Measurements from ENCODE around the gene KIF18B.

KIF18B gene

DNA sequence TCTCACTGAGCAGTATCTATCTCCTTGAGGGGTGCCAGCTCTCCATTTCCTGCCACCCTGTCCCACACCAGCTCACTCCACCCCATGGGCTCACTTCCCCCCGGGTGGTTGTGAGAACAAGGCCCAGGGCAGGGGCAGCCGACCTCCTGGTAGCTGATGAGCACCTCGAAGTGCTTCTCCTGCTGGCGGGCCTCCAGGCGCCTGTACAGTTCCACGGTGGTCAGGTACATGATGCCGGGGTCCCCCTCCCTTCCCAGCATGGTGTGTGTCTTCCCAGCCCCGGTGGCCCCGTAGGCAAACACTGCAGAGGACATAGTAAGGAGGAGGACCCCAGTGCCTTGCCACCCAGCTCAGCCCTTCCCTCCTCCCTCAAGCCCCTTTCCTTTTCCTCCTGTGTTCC, 12.5 kb downstream of the KIF18B start:
- no peak for DNase-seq (ENCODE audit: low read depth)
- TF ChIP-seq, protein P1, sequence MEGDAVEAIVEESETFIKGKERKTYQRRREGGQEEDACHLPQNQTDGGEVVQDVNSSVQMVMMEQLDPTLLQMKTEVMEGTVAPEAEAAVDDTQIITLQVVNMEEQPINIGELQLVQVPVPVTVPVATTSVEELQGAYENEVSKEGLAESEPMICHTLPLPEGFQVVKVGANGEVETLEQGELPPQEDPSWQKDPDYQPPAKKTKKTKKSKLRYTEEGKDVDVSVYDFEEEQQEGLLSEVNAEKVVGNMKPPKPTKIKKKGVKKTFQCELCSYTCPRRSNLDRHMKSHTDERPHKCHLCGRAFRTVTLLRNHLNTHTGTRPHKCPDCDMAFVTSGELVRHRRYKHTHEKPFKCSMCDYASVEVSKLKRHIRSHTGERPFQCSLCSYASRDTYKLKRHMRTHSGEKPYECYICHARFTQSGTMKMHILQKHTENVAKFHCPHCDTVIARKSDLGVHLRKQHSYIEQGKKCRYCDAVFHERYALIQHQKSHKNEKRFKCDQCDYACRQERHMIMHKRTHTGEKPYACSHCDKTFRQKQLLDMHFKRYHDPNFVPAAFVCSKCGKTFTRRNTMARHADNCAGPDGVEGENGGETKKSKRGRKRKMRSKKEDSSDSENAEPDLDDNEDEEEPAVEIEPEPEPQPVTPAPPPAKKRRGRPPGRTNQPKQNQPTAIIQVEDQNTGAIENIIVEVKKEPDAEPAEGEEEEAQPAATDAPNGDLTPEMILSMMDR (conservative IDR thresholded peaks at IDR 0.05; ENCODE audit: control insufficient read depth, insufficient read depth, low read depth, low read length), result no peak
- H3K4me3 ChIP-seq (ENCODE audit: control insufficient read depth, low read depth, low read length), result no peak overlapping the region

DNA sequence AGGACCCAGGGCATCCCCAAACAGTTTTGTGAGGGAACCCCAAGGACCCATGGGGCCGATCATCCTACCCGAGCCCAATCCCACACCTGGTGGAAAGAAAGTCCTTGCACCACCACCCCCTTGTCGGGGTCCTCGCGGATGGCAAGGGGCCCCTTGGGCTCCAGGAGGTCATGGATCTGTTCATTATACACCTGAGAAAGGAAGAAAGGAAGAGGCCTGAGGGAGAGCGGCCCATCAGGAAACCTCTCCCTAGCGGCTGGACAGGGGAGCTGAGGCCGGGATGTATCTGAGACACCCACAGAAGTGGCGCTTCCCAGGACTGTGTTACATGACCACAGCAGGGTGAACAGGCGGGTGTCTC, 12.8 kb downstream of the KIF18B start:
- TF ChIP-seq, protein P1 (conservative IDR thresholded peaks at IDR 0.05; ENCODE audit: control insufficient read depth, insufficient read depth, low read depth, low read length), result no peak
- no peak overlapping the region for H3K4me3 ChIP-seq (ENCODE audit: control insufficient read depth, low read depth, low read length)
- no peak for DNase-seq (ENCODE audit: low read depth)

DNA sequence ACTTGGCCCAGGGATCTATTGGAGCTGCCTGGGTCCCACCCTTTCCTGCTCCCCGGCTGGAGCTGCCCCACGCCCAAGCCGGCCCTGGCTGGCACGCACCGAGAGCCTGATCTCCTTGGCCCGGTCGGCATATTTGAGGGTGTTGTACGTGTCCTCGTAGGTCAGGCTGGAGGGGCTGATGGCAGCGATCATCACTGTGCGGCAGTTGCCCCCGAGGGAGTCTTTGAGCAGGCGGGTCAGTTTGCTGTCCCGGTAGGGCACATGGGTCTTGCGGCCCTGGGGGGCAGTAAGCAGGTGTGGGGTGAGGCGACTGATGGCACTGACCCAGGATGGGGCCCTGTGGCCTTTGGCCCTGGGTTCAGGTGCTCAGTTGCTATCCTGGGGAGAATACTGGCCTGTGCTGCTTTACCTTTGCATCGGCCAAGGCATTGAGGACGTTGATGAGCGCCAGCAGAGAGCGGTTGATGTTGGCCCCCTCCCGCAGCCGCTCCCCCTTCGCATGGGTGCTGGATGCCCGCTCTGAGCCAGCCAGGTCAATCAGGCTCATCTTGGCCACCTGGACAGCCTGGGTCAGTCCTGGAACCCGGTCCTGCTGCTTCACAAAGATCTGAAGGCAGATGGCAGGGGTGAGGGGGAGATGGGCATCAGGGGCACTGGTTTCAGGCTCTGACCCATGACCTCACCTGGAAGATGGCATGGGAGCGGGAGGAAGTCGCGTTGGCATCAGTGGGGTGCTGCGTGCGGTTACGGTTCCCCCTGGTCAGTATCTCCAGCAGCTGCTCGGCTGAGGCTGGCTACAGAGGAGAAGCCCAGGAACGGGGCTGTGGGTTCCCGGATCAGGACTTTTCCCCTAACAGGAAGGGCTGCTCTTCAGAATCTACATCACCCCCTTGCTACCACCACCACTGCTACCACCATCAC, 13.5 kb downstream of the KIF18B start:
- TF ChIP-seq, protein P1 (conservative IDR thresholded peaks at IDR 0.05; ENCODE audit: control insufficient read depth, insufficient read depth, low read depth, low read length), result no peak
- no peak for DNase-seq (ENCODE audit: low read depth)
- H3K4me3 ChIP-seq (ENCODE audit: control insufficient read depth, low read depth, low read length), result no peak overlapping the region

DNA sequence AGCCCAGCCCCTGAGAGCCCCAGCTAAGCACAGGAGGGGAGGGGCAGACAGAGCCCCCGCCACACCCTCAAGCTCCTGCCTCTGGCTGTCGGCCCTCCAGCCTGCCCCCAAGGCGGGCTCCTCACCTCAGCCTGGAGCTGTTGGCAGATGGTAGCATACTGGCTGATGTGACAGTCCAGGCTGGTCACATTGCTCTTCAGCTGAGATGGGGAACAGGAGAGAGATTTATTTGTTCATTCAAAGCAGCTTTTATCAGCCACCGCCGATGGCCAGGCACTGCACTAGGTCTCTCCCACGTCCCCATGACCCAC, 14.8 kb downstream of the KIF18B start:
- no peak for DNase-seq (ENCODE audit: low read depth)
- TF ChIP-seq, protein P1 (conservative IDR thresholded peaks at IDR 0.05; ENCODE audit: control insufficient read depth, insufficient read depth, low read depth, low read length), result no peak
- no peak overlapping the region for H3K4me3 ChIP-seq (ENCODE audit: control insufficient read depth, low read depth, low read length)

DNA sequence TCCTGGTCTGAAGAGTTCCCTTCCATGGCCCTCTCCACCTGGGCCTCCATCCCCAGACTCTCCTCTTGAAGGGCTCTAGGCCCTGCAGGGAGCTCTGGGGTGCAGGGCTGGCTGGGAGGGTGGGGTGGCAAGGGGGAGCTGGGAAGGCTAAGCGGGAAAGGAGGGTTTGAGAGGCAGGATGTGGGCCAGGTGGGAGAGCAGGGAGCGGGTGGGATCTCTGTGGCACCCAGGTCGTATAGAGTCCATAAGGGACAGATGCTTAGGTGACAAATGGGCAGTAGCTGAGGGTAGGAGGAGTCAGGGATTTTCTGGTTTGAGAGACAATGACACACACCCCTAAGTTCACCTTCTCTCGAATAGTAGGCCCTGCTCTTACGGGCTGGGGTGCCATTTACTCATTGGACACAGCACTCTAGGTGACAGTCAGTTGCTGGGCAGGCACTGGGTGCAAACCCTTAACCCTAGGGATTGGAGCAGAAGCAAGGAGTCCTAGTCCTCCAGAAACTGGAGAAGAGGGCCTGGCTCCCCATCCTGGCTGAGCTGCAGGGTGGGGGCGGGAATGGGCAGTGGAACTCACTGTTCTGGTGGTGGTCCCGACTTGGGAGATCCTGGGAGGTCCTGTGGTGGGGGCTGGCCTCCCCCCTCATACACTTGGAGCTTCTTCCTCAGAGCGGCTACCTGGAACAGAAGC, 15.3 kb downstream of the KIF18B start:
- no peak for DNase-seq (ENCODE audit: low read depth)
- H3K4me3 ChIP-seq (ENCODE audit: control insufficient read depth, low read depth, low read length), result no peak overlapping the region
- TF ChIP-seq, protein P1 (conservative IDR thresholded peaks at IDR 0.05; ENCODE audit: control insufficient read depth, insufficient read depth, low read depth, low read length), result no peak

DNA sequence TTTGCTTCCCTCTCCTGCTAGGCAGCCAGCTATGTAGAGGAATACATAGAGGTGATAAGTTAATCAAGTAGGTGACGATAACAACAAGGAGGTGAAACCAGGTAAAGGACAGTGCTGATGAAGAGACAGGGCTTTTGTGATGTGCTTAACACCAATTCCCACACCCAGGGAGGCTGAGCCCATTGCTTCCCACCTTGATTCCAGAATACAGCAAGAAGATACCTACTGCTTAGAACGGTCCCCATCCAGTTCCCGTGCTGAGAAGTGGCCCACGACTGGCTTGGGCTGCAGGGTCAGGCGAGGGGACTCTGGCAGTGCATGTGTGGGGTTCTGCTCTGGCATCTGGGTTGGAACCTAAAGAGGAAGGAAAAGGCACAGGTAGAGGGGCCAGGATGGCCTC, 16.2 kb downstream of the KIF18B start:
- no peak overlapping the region for H3K4me3 ChIP-seq (ENCODE audit: control insufficient read depth, low read depth, low read length)
- no peak for DNase-seq (ENCODE audit: low read depth)
- TF ChIP-seq, protein P1 (conservative IDR thresholded peaks at IDR 0.05; ENCODE audit: control insufficient read depth, insufficient read depth, low read depth, low read length), result no peak
